ENCODE measurements around the gene PTPN1. TPM values are rescaled to one million over a fixed set of nuclear protein-coding genes. Genes with fewer than 3 reads are reported as not detected.

PTPN1 gene
- total and polyA plus RNA-seq, 2 of the 13 experiments (the other 11 are each of a cell fraction or from before 2014, with no cell fraction given), result 17.7 to 37.2 TPM

GRCh38 chr20:50594591-50595432 lies 84.6 kb downstream of the PTPN1 start (continued):
- TF ChIP-seq ZNF318 (CRISPR knock-in tag; IDR thresholded peaks at IDR 0.05) (no peak), STAG1 (CRISPR knock-in tag; IDR thresholded peaks at IDR 0.05) (no peak), HOXD1 (CRISPR knock-in tag; IDR thresholded peaks at IDR 0.05) (no peak), SP140L (CRISPR knock-in tag; IDR thresholded peaks at IDR 0.05; ENCODE audit: borderline replicate concordance) (no peak), SP2 (CRISPR knock-in tag; IDR thresholded peaks at IDR 0.05) (peak; percentile 43; the same call in 1 of the 2 replicates), GRHL1 (CRISPR knock-in tag; conservative IDR thresholded peaks at IDR 0.05) (no peak), BHLHE40 (IDR thresholded peaks at IDR 0.05; ENCODE audit: low read length) (no peak), ZFP91 (CRISPR knock-in tag; IDR thresholded peaks at IDR 0.05; ENCODE audit: borderline replicate concordance) (no peak), HNF1B (CRISPR knock-in tag; IDR thresholded peaks at IDR 0.05) (0 out of 2 replicates have a peak, but pooled peaks have one; percentile 26), LRRFIP1 (CRISPR knock-in tag; conservative IDR thresholded peaks at IDR 0.05) (no peak), RELA (CRISPR knock-in tag; IDR thresholded peaks at IDR 0.05) (no peak)
